A204.1 (cell line): ENCODE data around the gene CNDP1.
"Not testable (repeated sequence)": the region's sequence is repeated elsewhere in the genome, so short reads cannot be mapped to it uniquely, and the experiment has no call there.

Experiments
- FAIRE-seq: peaks from 2 replicates; lab custom pipeline; 2012; peaks lifted over from hg19 to GRCh38; lab: Jason Lieb, UNC

The CNDP1 gene

GRCh38 chr18:74534150-74534969 is at the start of gene CNDP1:
CNDP1 (plus strand) TSS chr18:74534500; CDS start chr18:74534668, 168 bp downstream.
- no peak for FAIRE-seq

- FAIRE-seq = no peak
Observed at GRCh38 chr18:74486119-74486849, 48.0 kb upstream of the CNDP1 start.

GRCh38 chr18:74488354-74488753 is 45.9 kb upstream of the CNDP1 start:
- FAIRE-seq = no peak

- FAIRE-seq = no peak
Observed at GRCh38 chr18:74488864-74489263, 45.4 kb upstream of the CNDP1 start.

GRCh38 chr18:74489676-74490075 is 44.6 kb upstream of the CNDP1 start:
- FAIRE-seq = no peak

- FAIRE-seq = no peak
Observed at GRCh38 chr18:74492259-74492658, 42.0 kb upstream of the CNDP1 start.

- FAIRE-seq = no peak
Observed at GRCh38 chr18:74493689-74494088, 40.6 kb upstream of the CNDP1 start.

- FAIRE-seq = no peak
Observed at GRCh38 chr18:74494514-74494913, 39.8 kb upstream of the CNDP1 start.

- FAIRE-seq = peak; percentile 97
Observed at GRCh38 chr18:74495581-74496507, 38.5 kb upstream of the CNDP1 start, which contains the start of gene CNDP2. CNDP2 (plus strand) TSS chr18:74496363; CDS start chr18:74499974, 3,611 bp downstream.

GRCh38 chr18:74496508-74497323 is 37.6 kb upstream of the CNDP1 start:
- no peak for FAIRE-seq

- no peak for FAIRE-seq
Observed at GRCh38 chr18:74497324-74497676, 37.0 kb upstream of the CNDP1 start.

GRCh38 chr18:74497778-74498177 is 36.5 kb upstream of the CNDP1 start:
- FAIRE-seq = no peak

- no peak for FAIRE-seq
Observed at GRCh38 chr18:74498712-74499627, 35.3 kb upstream of the CNDP1 start.

GRCh38 chr18:74499633-74500032 is 34.7 kb upstream of the CNDP1 start:
- FAIRE-seq = no peak

GRCh38 chr18:74500372-74500771 is 33.9 kb upstream of the CNDP1 start:
- FAIRE-seq = no peak

- FAIRE-seq = not testable (repeated sequence)
Observed at GRCh38 chr18:74500774-74501173, 33.5 kb upstream of the CNDP1 start.

GRCh38 chr18:74501386-74501785 is 32.9 kb upstream of the CNDP1 start:
- FAIRE-seq = no peak

- no peak for FAIRE-seq
Observed at GRCh38 chr18:74503137-74503536, 31.2 kb upstream of the CNDP1 start.

GRCh38 chr18:74505776-74506175 is 28.5 kb upstream of the CNDP1 start:
- no peak for FAIRE-seq

GRCh38 chr18:74506448-74507084 is 27.7 kb upstream of the CNDP1 start:
- no peak for FAIRE-seq
